SU-DHL-6 (cell line): ENCODE results near the gene RPSA.

Experiments
- EZH2phosphoT487 ChIP-seq: fragments of 200-600 bp; sonication (generic), shearing (Covaris generic); conservative IDR thresholded peaks from 2 replicates; pipeline ENCODE4 v1.6.1; 2018; ENCODE audit warnings: mild to moderate bottlenecking, antibody characterized with exemption, low read length, moderate library complexity, mixed read lengths
- TF ChIP-seq, protein P1 (sequence below): fragments of 200-600 bp; sonication (generic); IDR thresholded peaks from one replicate; pipeline ENCODE4 v1.5.1; 2017; ENCODE audit warnings: antibody characterized with exemption, mild to moderate bottlenecking, low read length, moderate library complexity; ENCODE audit not compliant: insufficient read depth, poor library complexity, severe bottlenecking

DNA sequence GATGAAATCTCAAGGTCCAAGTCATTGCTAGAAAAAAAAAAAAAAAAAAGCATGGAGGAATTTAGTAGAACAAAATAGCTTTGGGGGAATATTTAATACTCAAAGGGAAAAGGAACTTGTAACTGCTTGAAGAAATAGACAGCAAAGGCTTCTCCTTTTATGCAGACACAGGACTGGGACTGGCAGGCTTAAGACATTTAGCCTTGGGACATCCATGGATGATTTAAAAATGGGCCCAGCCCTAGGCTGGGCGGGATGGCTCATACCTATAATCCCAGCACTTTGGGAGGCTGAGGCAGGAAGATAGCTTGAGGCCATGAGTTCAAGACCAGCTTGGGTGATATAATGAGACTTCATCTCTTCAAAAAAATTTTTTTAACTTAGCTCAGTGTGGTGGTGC is 19.8 kb downstream of the RPSA start:
- TF ChIP-seq, protein P1, sequence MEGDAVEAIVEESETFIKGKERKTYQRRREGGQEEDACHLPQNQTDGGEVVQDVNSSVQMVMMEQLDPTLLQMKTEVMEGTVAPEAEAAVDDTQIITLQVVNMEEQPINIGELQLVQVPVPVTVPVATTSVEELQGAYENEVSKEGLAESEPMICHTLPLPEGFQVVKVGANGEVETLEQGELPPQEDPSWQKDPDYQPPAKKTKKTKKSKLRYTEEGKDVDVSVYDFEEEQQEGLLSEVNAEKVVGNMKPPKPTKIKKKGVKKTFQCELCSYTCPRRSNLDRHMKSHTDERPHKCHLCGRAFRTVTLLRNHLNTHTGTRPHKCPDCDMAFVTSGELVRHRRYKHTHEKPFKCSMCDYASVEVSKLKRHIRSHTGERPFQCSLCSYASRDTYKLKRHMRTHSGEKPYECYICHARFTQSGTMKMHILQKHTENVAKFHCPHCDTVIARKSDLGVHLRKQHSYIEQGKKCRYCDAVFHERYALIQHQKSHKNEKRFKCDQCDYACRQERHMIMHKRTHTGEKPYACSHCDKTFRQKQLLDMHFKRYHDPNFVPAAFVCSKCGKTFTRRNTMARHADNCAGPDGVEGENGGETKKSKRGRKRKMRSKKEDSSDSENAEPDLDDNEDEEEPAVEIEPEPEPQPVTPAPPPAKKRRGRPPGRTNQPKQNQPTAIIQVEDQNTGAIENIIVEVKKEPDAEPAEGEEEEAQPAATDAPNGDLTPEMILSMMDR, result no peak
- no peak for TF ChIP-seq EZH2phosphoT487
